Dedifferentiated amniotic fluid mesenchymal stem cell (primary cell): ENCODE data around the gene PDLIM4.

Source experiments
- DNase-seq: peaks from one replicate; pipeline ENCODE4 v3.0.0-alpha.2; 2016; ENCODE audit errors: extremely low spot score

PDLIM4 gene

GRCh38 chr5:132227485-132228240 lies 29.8 kb upstream of the PDLIM4 start, which contains the start of gene P4HA2:
Gene P4HA2 (minus strand): TSS chr5:132227853. CDS start chr5:132218626, 9,227 bp downstream.
- peak; percentile 66 for DNase-seq

GRCh38 chr5:132228241-132229035 lies 29.1 kb upstream of the PDLIM4 start:
- no peak for DNase-seq

- DNase-seq: no peak
Observed at GRCh38 chr5:132229236-132229635, 28.3 kb upstream of the PDLIM4 start.

- DNase-seq: no peak
Observed at GRCh38 chr5:132230871-132231270, 26.6 kb upstream of the PDLIM4 start.

- DNase-seq: no peak
Observed at GRCh38 chr5:132232465-132232864, 25.0 kb upstream of the PDLIM4 start.

GRCh38 chr5:132233081-132233480 lies 24.4 kb upstream of the PDLIM4 start:
- DNase-seq: no peak

- DNase-seq: no peak
Observed at GRCh38 chr5:132233811-132234683, 23.4 kb upstream of the PDLIM4 start.

- DNase-seq: no peak
Observed at GRCh38 chr5:132234684-132235062, 22.8 kb upstream of the PDLIM4 start.

- DNase-seq: no peak
Observed at GRCh38 chr5:132235340-132235739, 22.2 kb upstream of the PDLIM4 start.

- no peak for DNase-seq
Observed at GRCh38 chr5:132237141-132237540, 20.4 kb upstream of the PDLIM4 start.

- DNase-seq: no peak
Observed at GRCh38 chr5:132237670-132238069, 19.8 kb upstream of the PDLIM4 start.

GRCh38 chr5:132238169-132238744 lies 19.2 kb upstream of the PDLIM4 start:
- peak; percentile 74 for DNase-seq

GRCh38 chr5:132238901-132239500 lies 18.5 kb upstream of the PDLIM4 start:
- no peak for DNase-seq

- DNase-seq: no peak
Observed at GRCh38 chr5:132239776-132240175, 17.7 kb upstream of the PDLIM4 start.

GRCh38 chr5:132243366-132243977 lies 14.0 kb upstream of the PDLIM4 start:
- no peak for DNase-seq

- no peak for DNase-seq
Observed at GRCh38 chr5:132245593-132245992, 11.9 kb upstream of the PDLIM4 start.

GRCh38 chr5:132246806-132247205 lies 10.7 kb upstream of the PDLIM4 start:
- DNase-seq: no peak

GRCh38 chr5:132250547-132250946 lies 6.9 kb upstream of the PDLIM4 start:
- no peak for DNase-seq

GRCh38 chr5:132251220-132251725 lies 6.2 kb upstream of the PDLIM4 start:
- DNase-seq: no peak

- no peak for DNase-seq
Observed at GRCh38 chr5:132253008-132253441, 4.5 kb upstream of the PDLIM4 start.
